Endothelial cell (in vitro differentiated cells): ENCODE measurements around the gene MYH9. TPM values are rescaled to one million over a fixed set of nuclear protein-coding genes. Genes with fewer than 3 reads are reported as not detected.

Source experiments
- DNase-seq: peaks from one replicate; pipeline ENCODE4 v3.0.0; 2021; ENCODE audit warnings: low spot score
- H3K27ac Mint-ChIP-seq: one replicate; pipeline ENCODE4 v1.8.0; 2021; ENCODE audit warnings: mixed read lengths, inconsistent platforms; ENCODE audit not compliant: unreplicated experiment
- H3K27me3 Mint-ChIP-seq: one replicate; pipeline ENCODE4 v1.8.0; 2021; ENCODE audit warnings: mild to moderate bottlenecking, moderate library complexity, mixed read lengths, inconsistent platforms; ENCODE audit not compliant: unreplicated experiment
- H3K36me3 Mint-ChIP-seq: one replicate; pipeline ENCODE4 v1.8.0; 2021; ENCODE audit warnings: mild to moderate bottlenecking, low read depth, mixed read lengths, inconsistent platforms; ENCODE audit not compliant: unreplicated experiment
- H3K4me1 Mint-ChIP-seq: one replicate; pipeline ENCODE4 v1.8.0; 2021; ENCODE audit warnings: mild to moderate bottlenecking, mixed read lengths, inconsistent platforms; ENCODE audit not compliant: unreplicated experiment
- H3K4me3 Mint-ChIP-seq: one replicate; pipeline ENCODE4 v1.8.0; 2021; ENCODE audit warnings: mild to moderate bottlenecking, mixed read lengths, inconsistent platforms; ENCODE audit not compliant: unreplicated experiment
- H3K9me3 Mint-ChIP-seq: one replicate; pipeline ENCODE4 v1.8.0; 2021; ENCODE audit warnings: mixed read lengths, inconsistent platforms; ENCODE audit not compliant: unreplicated experiment
- total RNA-seq: library from RNA; stranded (reverse); fragmentation: NEBNext Ultra II Directional; extraction: Animal tissue kit (Norgen Biotek cat#: 25700); gene quantifications from one replicate; pipeline ENCODE4 v1.2.1, GENCODE V29; 2021; ENCODE audit not compliant: unreplicated experiment
- TF ChIP-seq, protein P1 (sequence below): fragments of 200-600 bp; sonication (generic); IDR thresholded peaks from one replicate; pipeline ENCODE4 v1.5.0; 2021; ENCODE audit warnings: antibody characterized with exemption; ENCODE audit not compliant: unreplicated experiment

The MYH9 gene
- total RNA-seq, 1 donor from 2014 or later: 931 TPM

- TF ChIP-seq, protein P1, sequence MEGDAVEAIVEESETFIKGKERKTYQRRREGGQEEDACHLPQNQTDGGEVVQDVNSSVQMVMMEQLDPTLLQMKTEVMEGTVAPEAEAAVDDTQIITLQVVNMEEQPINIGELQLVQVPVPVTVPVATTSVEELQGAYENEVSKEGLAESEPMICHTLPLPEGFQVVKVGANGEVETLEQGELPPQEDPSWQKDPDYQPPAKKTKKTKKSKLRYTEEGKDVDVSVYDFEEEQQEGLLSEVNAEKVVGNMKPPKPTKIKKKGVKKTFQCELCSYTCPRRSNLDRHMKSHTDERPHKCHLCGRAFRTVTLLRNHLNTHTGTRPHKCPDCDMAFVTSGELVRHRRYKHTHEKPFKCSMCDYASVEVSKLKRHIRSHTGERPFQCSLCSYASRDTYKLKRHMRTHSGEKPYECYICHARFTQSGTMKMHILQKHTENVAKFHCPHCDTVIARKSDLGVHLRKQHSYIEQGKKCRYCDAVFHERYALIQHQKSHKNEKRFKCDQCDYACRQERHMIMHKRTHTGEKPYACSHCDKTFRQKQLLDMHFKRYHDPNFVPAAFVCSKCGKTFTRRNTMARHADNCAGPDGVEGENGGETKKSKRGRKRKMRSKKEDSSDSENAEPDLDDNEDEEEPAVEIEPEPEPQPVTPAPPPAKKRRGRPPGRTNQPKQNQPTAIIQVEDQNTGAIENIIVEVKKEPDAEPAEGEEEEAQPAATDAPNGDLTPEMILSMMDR: no peak
- DNase-seq: no peak
- H3K9me3 Mint-ChIP-seq: no peaks in the 10 kb centered on the region
- no peak overlapping the region for H3K27ac Mint-ChIP-seq
- no peaks in the 10 kb centered on the region for H3K36me3 Mint-ChIP-seq
- H3K4me3 Mint-ChIP-seq: no peak overlapping the region
- no peaks in the 10 kb centered on the region for H3K27me3 Mint-ChIP-seq
- peaks cover 5% of the 10 kb centered on the region for H3K4me1 Mint-ChIP-seq
Observed at GRCh38 chr22:36417281-36417686, 29.5 kb upstream of the MYH9 start.

GRCh38 chr22:36415415-36416168 is 27.8 kb upstream of the MYH9 start:
- H3K27me3 Mint-ChIP-seq: peaks cover 3% of the 10 kb centered on the region
- DNase-seq: no peak
- no peaks in the 10 kb centered on the region for H3K9me3 Mint-ChIP-seq
- no peak overlapping the region for H3K27ac Mint-ChIP-seq
- H3K4me3 Mint-ChIP-seq: no peak overlapping the region
- TF ChIP-seq, protein P1: no peak
- H3K4me1 Mint-ChIP-seq: peaks cover 5% of the 10 kb centered on the region
- H3K36me3 Mint-ChIP-seq: no peaks in the 10 kb centered on the region

GRCh38 chr22:36413022-36413775 is 25.4 kb upstream of the MYH9 start:
- Mint-ChIP-seq H3K4me1 (peaks cover 3% of the 10 kb centered on the region), H3K36me3 (no peaks in the 10 kb centered on the region), H3K4me3 (no peak overlapping the region), H3K27me3 (peaks cover 4% of the 10 kb centered on the region), H3K27ac (no peak overlapping the region), H3K9me3 (no peaks in the 10 kb centered on the region)
- TF ChIP-seq, protein P1: no peak
- no peak for DNase-seq

- TF ChIP-seq, protein P1: no peak
- Mint-ChIP-seq H3K36me3 (no peaks in the 10 kb centered on the region), H3K4me1 (peaks cover 3% of the 10 kb centered on the region), H3K27me3 (peaks cover 4% of the 10 kb centered on the region), H3K9me3 (no peaks in the 10 kb centered on the region), H3K4me3 (no peak overlapping the region), H3K27ac (no peak overlapping the region)
- DNase-seq: no peak
Observed at GRCh38 chr22:36411589-36412258, 24.0 kb upstream of the MYH9 start.
